Type B pancreatic cell (in vitro differentiated cells): ENCODE measurements around the gene NELL1. TPM values are rescaled to one million over a fixed set of nuclear protein-coding genes. Genes with fewer than 3 reads are reported as not detected.
"Not testable (repeated sequence)": the region's sequence is repeated elsewhere in the genome, so short reads cannot be mapped to it uniquely, and the experiment has no call there.

Experiments used
- DNase-seq: peaks from one replicate; pipeline ENCODE4 v3.0.0; 2021; ENCODE audit warnings: mixed read lengths; ENCODE audit not compliant: unreplicated experiment; ENCODE audit errors: extremely low spot score
- H3K27ac Mint-ChIP-seq: 2 replicates; pipeline ENCODE4 v1.8.0; 2021; ENCODE audit warnings: mild to moderate bottlenecking, mixed read lengths
- H3K27me3 Mint-ChIP-seq: 2 replicates; pipeline ENCODE4 v1.8.0; 2021; ENCODE audit warnings: mixed read lengths
- H3K36me3 Mint-ChIP-seq: 2 replicates; pipeline ENCODE4 v1.8.0; 2021; ENCODE audit warnings: mixed read lengths
- H3K4me1 Mint-ChIP-seq: one replicate; pipeline ENCODE4 v1.8.0; 2021; ENCODE audit warnings: mixed read lengths; ENCODE audit not compliant: unreplicated experiment
- H3K4me3 Mint-ChIP-seq: 2 replicates; pipeline ENCODE4 v1.8.0; 2021; ENCODE audit warnings: mild to moderate bottlenecking, mixed read lengths
- H3K9me3 Mint-ChIP-seq: 2 replicates; pipeline ENCODE4 v1.8.0; 2021; ENCODE audit warnings: mixed read lengths
- CTCF ChIP-seq: fragments of 200-600 bp; sonication (generic); conservative IDR thresholded peaks from 2 replicates; pipeline ENCODE4 v1.5.0; 2021; ENCODE audit warnings: antibody characterized with exemption, mild to moderate bottlenecking
- total RNA-seq: library from RNA; stranded (reverse); gene quantifications from 2 replicates; pipeline ENCODE4 v1.2.1, GENCODE V29; 2021; ENCODE audit warnings: low replicate concordance

NELL1 gene
- total RNA-seq, 1 donor from 2014 or later: 16.9 TPM

GRCh38 chr11:20854215-20854955 is 185.0 kb downstream of the NELL1 start:
- no peak overlapping the region for H3K27ac Mint-ChIP-seq
- peak; percentile 12 for TF ChIP-seq CTCF
- H3K9me3 Mint-ChIP-seq: no peaks in the 10 kb centered on the region
- H3K4me3 Mint-ChIP-seq: no peak overlapping the region
- H3K4me1 Mint-ChIP-seq: no peaks in the 10 kb centered on the region
- no peak for DNase-seq
- H3K36me3 Mint-ChIP-seq: no peaks in the 10 kb centered on the region
- peaks cover 3% of the 10 kb centered on the region for H3K27me3 Mint-ChIP-seq

GRCh38 chr11:20861322-20861721 is 191.9 kb downstream of the NELL1 start:
- Mint-ChIP-seq H3K4me1 (no peaks in the 10 kb centered on the region), H3K27me3 (no peaks in the 10 kb centered on the region), H3K9me3 (no peaks in the 10 kb centered on the region), H3K36me3 (no peaks in the 10 kb centered on the region), H3K27ac (no peak overlapping the region), H3K4me3 (no peak overlapping the region)
- DNase-seq: no peak
- TF ChIP-seq CTCF: no peak

GRCh38 chr11:20862263-20862662 is 192.9 kb downstream of the NELL1 start:
- H3K9me3 Mint-ChIP-seq, H3K4me1 Mint-ChIP-seq, DNase-seq, H3K36me3 Mint-ChIP-seq, H3K27me3 Mint-ChIP-seq, H3K27ac Mint-ChIP-seq, H3K4me3 Mint-ChIP-seq: not testable (repeated sequence)

GRCh38 chr11:20864628-20865027 is 195.2 kb downstream of the NELL1 start:
- no peak for TF ChIP-seq CTCF
- Mint-ChIP-seq H3K27ac (no peak overlapping the region), H3K36me3 (no peaks in the 10 kb centered on the region), H3K9me3 (no peaks in the 10 kb centered on the region), H3K27me3 (no peaks in the 10 kb centered on the region), H3K4me3 (no peak overlapping the region), H3K4me1 (no peaks in the 10 kb centered on the region)
- DNase-seq: no peak

- no peak for DNase-seq
- H3K27me3 Mint-ChIP-seq: no peaks in the 10 kb centered on the region
- no peak overlapping the region for H3K27ac Mint-ChIP-seq
- H3K4me3 Mint-ChIP-seq: no peak overlapping the region
- H3K36me3 Mint-ChIP-seq: no peaks in the 10 kb centered on the region
- no peaks in the 10 kb centered on the region for H3K9me3 Mint-ChIP-seq
- H3K4me1 Mint-ChIP-seq: no peaks in the 10 kb centered on the region
- no peak for TF ChIP-seq CTCF
These were observed 195.8 kb downstream of the NELL1 start for GRCh38 chr11:20865161-20865560.

GRCh38 chr11:20869123-20869522 is 199.7 kb downstream of the NELL1 start:
- no peaks in the 10 kb centered on the region for H3K9me3 Mint-ChIP-seq
- DNase-seq: no peak
- no peak for TF ChIP-seq CTCF
- no peak overlapping the region for H3K27ac Mint-ChIP-seq
- no peak overlapping the region for H3K4me3 Mint-ChIP-seq
- H3K27me3 Mint-ChIP-seq: no peaks in the 10 kb centered on the region
- no peaks in the 10 kb centered on the region for H3K36me3 Mint-ChIP-seq
- no peaks in the 10 kb centered on the region for H3K4me1 Mint-ChIP-seq
